OCI-LY7 (cell line): ENCODE measurements around the gene E2F8.

Experiments
- CTCF ChIP-seq: fragments of 200-600 bp; sonication (generic); conservative IDR thresholded peaks from 2 replicates; pipeline ENCODE4 v1.5.1; 2014; ENCODE audit warnings: mild to moderate bottlenecking, antibody characterized with exemption, low read length, moderate library complexity, mixed read lengths
- EZH2phosphoT487 ChIP-seq: fragments of 200-600 bp; sonication (generic); IDR thresholded peaks from 2 replicates; pipeline ENCODE4 v1.6.1; 2018; ENCODE audit warnings: low read depth, borderline replicate concordance, mild to moderate bottlenecking, mixed run types, antibody characterized with exemption, low read length, moderate library complexity, mixed read lengths

- TF ChIP-seq CTCF, result no peak
- TF ChIP-seq EZH2phosphoT487, result no peak
Observed at GRCh38 chr11:19244084-19244483, 3.3 kb upstream of the E2F8 start.
